GM18867 (cell line): ENCODE data around the gene CCDC197.

ENCODE experiments used
- ATAC-seq: cut with Tn5 transposase; IDR thresholded peaks from one replicate; pipeline ENCODE4 v1.9.1; 2021; ENCODE audit warnings: mild to moderate bottlenecking, moderate library complexity; ENCODE audit not compliant: unreplicated experiment

CCDC197 gene

GRCh38 chr14:93977171-93977570 is 19.9 kb upstream of the CCDC197 start:
- no peak for ATAC-seq

- peak; percentile 44 for ATAC-seq
Measured at GRCh38 chr14:93977790-93978581, 19.1 kb upstream of the CCDC197 start.

- ATAC-seq: no peak
Measured at GRCh38 chr14:93978735-93979134, 18.4 kb upstream of the CCDC197 start.

GRCh38 chr14:93980456-93981201 is 16.5 kb upstream of the CCDC197 start:
- ATAC-seq: no peak

GRCh38 chr14:93981316-93982229 is 15.5 kb upstream of the CCDC197 start:
- ATAC-seq: no peak

- ATAC-seq: no peak
Measured at GRCh38 chr14:93982230-93983007, 14.7 kb upstream of the CCDC197 start.

GRCh38 chr14:93984070-93984469 is 13.0 kb upstream of the CCDC197 start:
- no peak for ATAC-seq

- no peak for ATAC-seq
Measured at GRCh38 chr14:93984987-93985410, 12.1 kb upstream of the CCDC197 start.

- no peak for ATAC-seq
Measured at GRCh38 chr14:93986955-93987354, 10.1 kb upstream of the CCDC197 start.

- ATAC-seq: no peak
Measured at GRCh38 chr14:93987376-93987775, 9.7 kb upstream of the CCDC197 start.

GRCh38 chr14:93987815-93988476 is 9.2 kb upstream of the CCDC197 start:
- ATAC-seq: no peak

- ATAC-seq: no peak
Measured at GRCh38 chr14:93989939-93990338, 7.2 kb upstream of the CCDC197 start.

- ATAC-seq: no peak
Measured at GRCh38 chr14:93991212-93991611, 5.9 kb upstream of the CCDC197 start.

- no peak for ATAC-seq
Measured at GRCh38 chr14:93991649-93992048, 5.5 kb upstream of the CCDC197 start.

- no peak for ATAC-seq
Measured at GRCh38 chr14:93993382-93993781, 3.7 kb upstream of the CCDC197 start.

GRCh38 chr14:93994919-93995682 is 2.0 kb upstream of the CCDC197 start:
- ATAC-seq: no peak

- no peak for ATAC-seq
Measured at GRCh38 chr14:93996130-93996695, 888 bp upstream of the CCDC197 start.

GRCh38 chr14:93997916-93998870 is 1.1 kb downstream of the CCDC197 start:
- no peak for ATAC-seq
